ENCODE results near the gene ATG101. TPM values are rescaled to one million over a fixed set of nuclear protein-coding genes. Genes with fewer than 3 reads are reported as not detected.

The ATG101 gene
- total RNA-seq, 2 donors from 2014 or later, result 43.0 to 46.6 TPM

GRCh38 chr12:52056801-52057637, 12.8 kb upstream of the ATG101 start:
- no peak overlapping the region for H3K4me3 ChIP-seq
- no peak overlapping the region for H3K27ac ChIP-seq
- H3K9me3 ChIP-seq, result no peaks in the 10 kb centered on the region
- no peak for ATAC-seq (ENCODE audit: insufficient number of reproducible peaks, low FRiP score, low read depth)
- no peaks in the 10 kb centered on the region for H3K4me1 ChIP-seq (ENCODE audit: control insufficient read depth in 1 of 2, low read depth in 2 of 2)
- TF ChIP-seq CTCF (IDR thresholded peaks at IDR 0.05), result no peak
- H3K27me3 ChIP-seq (replicated peaks; ENCODE audit: insufficient read depth), result no peaks in the 10 kb centered on the region
- DNase-seq (ENCODE audit: low spot score), result no peak
- H3K36me3 ChIP-seq, result peaks cover 24% of the 10 kb centered on the region

GRCh38 chr12:52057638-52058576, 11.9 kb upstream of the ATG101 start:
- Histone ChIP-seq H3K27me3 (replicated peaks; ENCODE audit: insufficient read depth) (no peaks in the 10 kb centered on the region), H3K27ac (no peak overlapping the region), H3K36me3 (peaks cover 24% of the 10 kb centered on the region), H3K9me3 (no peaks in the 10 kb centered on the region), H3K4me3 (no peak overlapping the region), H3K4me1 (ENCODE audit: control insufficient read depth in 1 of 2, low read depth in 2 of 2) (no peaks in the 10 kb centered on the region)
- TF ChIP-seq CTCF (IDR thresholded peaks at IDR 0.05), result no peak
- DNase-seq (ENCODE audit: low spot score), result no peak
- ATAC-seq (ENCODE audit: insufficient number of reproducible peaks, low FRiP score, low read depth), result no peak

DNA sequence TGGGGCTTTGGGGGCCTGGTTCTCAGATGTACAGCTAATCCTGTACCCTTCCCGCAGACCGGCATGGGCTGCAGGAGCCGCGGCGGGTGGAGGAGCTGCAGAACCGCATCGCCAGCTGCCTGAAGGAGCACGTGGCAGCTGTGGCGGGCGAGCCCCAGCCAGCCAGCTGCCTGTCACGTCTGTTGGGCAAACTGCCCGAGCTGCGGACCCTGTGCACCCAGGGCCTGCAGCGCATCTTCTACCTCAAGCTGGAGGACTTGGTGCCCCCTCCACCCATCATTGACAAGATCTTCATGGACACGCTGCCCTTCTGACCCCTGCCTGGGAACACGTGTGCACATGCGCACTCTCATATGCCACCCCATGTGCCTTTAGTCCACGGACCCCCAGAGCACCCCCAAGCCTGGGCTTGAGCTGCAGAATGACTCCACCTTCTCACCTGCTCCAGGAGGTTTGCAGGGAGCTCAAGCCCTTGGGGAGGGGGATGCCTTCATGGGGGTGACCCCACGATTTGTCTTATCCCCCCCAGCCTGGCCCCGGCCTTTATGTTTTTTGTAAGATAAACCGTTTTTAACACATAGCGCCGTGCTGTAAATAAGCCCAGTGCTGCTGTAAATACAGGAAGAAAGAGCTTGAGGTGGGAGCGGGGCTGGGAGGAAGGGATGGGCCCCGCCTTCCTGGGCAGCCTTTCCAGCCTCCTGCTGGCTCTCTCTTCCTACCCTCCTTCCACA, 11.0 kb upstream of the ATG101 start:
- Histone ChIP-seq H3K9me3 (no peaks in the 10 kb centered on the region), H3K4me3 (no peak overlapping the region), H3K36me3 (peaks cover 24% of the 10 kb centered on the region), H3K27ac (no peak overlapping the region), H3K4me1 (ENCODE audit: control insufficient read depth in 1 of 2, low read depth in 2 of 2) (no peaks in the 10 kb centered on the region), H3K27me3 (replicated peaks; ENCODE audit: insufficient read depth) (no peaks in the 10 kb centered on the region)
- TF ChIP-seq CTCF (IDR thresholded peaks at IDR 0.05), result no peak
- ATAC-seq (ENCODE audit: insufficient number of reproducible peaks, low FRiP score, low read depth) (no peak), DNase-seq (ENCODE audit: low spot score) (no peak)

GRCh38 chr12:52059582-52060497, 9.9 kb upstream of the ATG101 start:
- ATAC-seq (ENCODE audit: insufficient number of reproducible peaks, low FRiP score, low read depth) (no peak), DNase-seq (ENCODE audit: low spot score) (no peak)
- Histone ChIP-seq H3K4me3 (no peak overlapping the region), H3K36me3 (peaks cover 20% of the 10 kb centered on the region), H3K27ac (no peak overlapping the region), H3K27me3 (replicated peaks; ENCODE audit: insufficient read depth) (no peaks in the 10 kb centered on the region), H3K9me3 (no peaks in the 10 kb centered on the region), H3K4me1 (ENCODE audit: control insufficient read depth in 1 of 2, low read depth in 2 of 2) (no peaks in the 10 kb centered on the region)
- TF ChIP-seq CTCF (IDR thresholded peaks at IDR 0.05), result no peak

Data from thoracic aorta (tissue), 2 donors.